Stimulated activated CD4-positive, alpha-beta T cell treated with anti-CD3 and anti-CD28 coated beads, Interleukin-1b, Interleukin-23, amount 100 ng/mL, for 4 hours (primary cell): Measurements from ENCODE around the gene DHX34.
"Not testable (repeated sequence)": the region's sequence is repeated elsewhere in the genome, so short reads cannot be mapped to it uniquely, and the experiment has no call there.

ENCODE experiments used
- DNase-seq, 2 donors: peaks; one replicate each; pipeline ENCODE4 v3.0.0-alpha.2; 2020; ENCODE audit warnings: low read depth in 2 of 2

DHX34 gene, protein sequence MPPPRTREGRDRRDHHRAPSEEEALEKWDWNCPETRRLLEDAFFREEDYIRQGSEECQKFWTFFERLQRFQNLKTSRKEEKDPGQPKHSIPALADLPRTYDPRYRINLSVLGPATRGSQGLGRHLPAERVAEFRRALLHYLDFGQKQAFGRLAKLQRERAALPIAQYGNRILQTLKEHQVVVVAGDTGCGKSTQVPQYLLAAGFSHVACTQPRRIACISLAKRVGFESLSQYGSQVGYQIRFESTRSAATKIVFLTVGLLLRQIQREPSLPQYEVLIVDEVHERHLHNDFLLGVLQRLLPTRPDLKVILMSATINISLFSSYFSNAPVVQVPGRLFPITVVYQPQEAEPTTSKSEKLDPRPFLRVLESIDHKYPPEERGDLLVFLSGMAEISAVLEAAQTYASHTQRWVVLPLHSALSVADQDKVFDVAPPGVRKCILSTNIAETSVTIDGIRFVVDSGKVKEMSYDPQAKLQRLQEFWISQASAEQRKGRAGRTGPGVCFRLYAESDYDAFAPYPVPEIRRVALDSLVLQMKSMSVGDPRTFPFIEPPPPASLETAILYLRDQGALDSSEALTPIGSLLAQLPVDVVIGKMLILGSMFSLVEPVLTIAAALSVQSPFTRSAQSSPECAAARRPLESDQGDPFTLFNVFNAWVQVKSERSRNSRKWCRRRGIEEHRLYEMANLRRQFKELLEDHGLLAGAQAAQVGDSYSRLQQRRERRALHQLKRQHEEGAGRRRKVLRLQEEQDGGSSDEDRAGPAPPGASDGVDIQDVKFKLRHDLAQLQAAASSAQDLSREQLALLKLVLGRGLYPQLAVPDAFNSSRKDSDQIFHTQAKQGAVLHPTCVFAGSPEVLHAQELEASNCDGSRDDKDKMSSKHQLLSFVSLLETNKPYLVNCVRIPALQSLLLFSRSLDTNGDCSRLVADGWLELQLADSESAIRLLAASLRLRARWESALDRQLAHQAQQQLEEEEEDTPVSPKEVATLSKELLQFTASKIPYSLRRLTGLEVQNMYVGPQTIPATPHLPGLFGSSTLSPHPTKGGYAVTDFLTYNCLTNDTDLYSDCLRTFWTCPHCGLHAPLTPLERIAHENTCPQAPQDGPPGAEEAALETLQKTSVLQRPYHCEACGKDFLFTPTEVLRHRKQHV

DNA sequence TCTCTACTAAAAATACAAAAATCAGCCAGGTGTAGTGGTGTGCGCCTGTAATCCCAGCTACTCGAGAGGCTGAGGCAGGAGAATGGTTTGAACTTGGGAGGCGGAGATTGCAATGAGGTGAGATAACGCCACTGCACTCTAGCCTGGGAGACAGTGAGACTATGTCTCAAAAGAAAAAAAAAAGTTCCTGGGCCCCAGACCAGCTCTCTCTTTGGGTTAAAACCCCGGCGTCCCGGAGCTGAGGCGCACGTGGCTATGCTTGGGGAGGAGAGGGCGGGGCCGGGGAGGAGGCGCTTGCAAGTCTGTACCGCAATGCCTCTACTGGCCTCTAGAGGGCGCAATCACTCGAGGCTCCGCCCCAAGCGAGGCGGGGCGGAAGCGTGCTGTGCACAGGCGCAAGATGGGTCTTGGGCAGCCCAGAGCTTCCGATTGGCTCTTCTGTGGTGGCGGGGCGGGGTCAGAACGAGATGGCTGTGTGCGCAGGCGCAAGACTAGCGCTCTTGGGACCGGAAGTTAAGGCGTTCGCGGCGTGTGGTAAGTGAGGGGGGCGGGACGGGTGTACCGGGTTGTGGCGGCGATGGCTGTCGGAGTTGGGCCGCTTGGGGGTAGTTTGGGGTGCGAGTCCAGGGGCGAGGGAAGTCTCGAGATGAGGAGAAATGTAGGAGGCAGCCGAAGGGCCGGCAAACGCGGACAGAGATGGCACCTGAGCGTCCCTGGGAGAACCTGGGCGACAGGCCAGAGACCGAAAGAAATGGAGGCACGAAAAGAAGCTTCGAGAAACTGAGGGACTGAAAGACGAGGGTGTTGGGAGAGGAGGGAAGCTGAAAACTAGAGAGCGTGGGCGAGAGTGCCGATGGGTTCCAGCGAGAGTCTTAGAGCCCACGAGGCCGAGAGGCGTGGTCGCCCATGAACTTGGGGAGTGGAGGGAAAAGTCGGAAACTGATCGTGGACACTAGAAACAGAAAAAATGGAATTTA lies at the start of gene DHX34:
TSS of gene DHX34 (plus strand) at position 497 of the 977 bp plus-strand sequence. CDS start 3,716 bp downstream, outside the sequence.
- peak; percentile 97 to 99 for DNase-seq

DNA sequence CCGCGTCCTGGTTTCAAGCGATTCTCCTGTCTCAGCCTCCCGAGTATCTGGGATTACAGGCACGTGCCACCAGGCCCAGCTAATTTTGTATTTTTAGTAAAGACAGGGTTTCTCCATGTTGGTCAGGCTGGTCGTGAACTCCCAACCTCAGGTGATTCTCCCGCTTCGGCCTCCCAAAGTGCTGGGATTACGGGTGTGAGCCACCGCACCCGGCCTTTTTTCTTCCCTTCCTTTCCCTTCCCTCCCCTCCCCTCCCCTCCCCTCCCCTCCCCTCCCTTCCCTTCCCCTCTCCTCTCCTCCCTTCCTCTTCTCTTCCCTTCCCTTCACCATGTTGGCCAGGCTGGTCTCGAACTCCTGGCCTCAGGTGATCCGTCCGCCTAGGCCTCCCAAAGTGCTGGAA lies 48.2 kb upstream of the DHX34 start:
- DNase-seq, result not testable (repeated sequence)

GRCh38 chr19:47302249-47302648 lies 46.9 kb upstream of the DHX34 start:
- DNase-seq, result no peak

GRCh38 chr19:47303966-47304365 lies 45.1 kb upstream of the DHX34 start:
- no peak for DNase-seq

DNA sequence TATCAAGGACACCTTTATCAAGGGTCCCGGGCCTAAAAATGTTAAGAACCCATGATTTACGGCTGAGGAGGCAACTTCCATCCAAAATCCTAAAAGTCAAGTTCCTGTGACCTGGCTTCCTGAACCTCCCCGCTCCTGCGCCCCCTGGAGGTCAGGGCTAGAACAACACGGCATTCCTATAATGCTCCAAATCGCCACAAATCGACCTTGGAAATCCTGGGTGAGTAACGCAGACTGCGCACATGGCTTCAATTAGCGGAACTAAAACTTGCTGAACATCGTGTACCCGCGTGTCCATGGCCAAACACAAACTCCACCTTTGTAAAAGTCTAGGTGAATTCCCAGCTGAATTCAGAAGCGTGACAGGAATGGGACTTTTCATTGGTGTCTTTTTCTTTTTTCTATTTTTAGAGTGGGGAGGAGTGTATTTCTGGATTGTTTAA lies 43.8 kb upstream of the DHX34 start:
- DNase-seq, result peak; percentile 43 to 50

GRCh38 chr19:47306303-47306702 lies 42.8 kb upstream of the DHX34 start:
- no peak for DNase-seq

DNA sequence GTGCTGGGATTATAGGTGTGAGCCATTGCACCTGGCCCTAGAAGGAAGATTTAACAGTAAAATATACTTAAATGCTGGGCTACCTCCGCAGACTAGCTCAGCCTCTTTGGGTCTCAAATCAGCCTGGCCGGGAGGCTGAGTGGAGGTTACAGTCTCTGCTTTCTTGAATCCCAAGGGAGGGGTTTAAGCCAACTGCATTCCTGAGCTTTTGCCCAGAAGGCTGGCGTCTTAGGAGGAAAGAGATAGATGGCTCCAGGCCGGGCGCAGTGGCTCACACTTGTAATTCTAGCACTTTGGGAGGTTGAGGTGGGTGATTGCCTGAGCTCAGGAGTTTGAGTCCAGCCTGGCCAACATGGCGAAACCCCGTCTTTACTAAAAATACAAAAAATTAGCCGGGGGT lies 40.1 kb upstream of the DHX34 start:
- DNase-seq, result no peak

DNA sequence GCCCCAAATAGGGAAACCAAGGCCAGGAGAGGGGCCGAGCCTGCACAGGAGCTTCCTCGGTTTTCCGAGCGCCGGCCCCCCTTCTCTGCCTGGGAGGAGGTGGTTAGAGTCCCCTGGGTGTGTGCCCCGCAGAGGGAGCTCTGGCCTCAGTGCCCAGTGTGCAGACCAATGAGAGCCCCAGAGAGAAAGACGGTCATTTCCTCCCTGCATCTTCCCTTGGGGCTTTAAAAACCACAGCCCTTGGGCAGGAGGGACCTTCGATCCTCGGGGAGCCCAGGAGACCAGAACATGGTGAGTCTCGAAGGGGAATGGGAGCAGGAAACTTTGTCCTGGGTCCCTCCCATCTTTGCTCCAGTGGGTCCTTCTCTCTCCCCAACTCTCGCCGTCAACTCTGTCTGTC lies 39.5 kb upstream of the DHX34 start, which contains the start of gene C5AR1:
TSS of gene C5AR1 (plus strand) at position 254 of the 400 bp plus-strand sequence. CDS start at position 289, 35 bp downstream.
- DNase-seq, result no peak

- no peak for DNase-seq
These were observed 38.8 kb upstream of the DHX34 start for GRCh38 chr19:47310323-47310722.

GRCh38 chr19:47310819-47311218 lies 38.3 kb upstream of the DHX34 start:
- DNase-seq, result no peak

- no peak for DNase-seq
These were observed 36.6 kb upstream of the DHX34 start for GRCh38 chr19:47312366-47313006.

DNA sequence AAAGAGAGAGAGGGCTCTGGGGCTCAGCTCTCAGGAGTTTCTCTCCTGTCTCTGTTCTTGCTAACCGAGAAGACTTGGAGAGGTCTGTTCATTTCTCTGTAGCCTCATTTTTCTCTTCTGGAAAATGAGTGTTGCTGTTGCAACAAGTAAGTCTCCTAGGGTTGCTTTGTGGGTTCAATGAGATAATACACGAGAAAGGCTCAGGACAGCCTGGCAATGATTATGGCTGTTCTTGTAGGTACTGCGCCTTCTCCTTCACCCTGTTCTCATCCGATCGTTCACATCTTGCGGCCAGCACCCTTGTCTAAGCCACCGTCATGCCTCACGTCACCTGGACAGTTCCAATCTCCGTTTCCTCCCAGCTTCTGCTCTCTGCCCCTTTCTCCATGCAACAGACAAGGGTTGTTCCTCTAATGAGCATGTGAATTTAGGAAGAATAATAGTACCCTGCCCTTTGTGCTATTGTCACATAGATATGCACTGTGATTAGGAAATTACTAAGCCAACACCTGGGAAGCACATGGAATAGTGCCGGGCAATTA lies 35.3 kb upstream of the DHX34 start:
- no peak for DNase-seq

DNA sequence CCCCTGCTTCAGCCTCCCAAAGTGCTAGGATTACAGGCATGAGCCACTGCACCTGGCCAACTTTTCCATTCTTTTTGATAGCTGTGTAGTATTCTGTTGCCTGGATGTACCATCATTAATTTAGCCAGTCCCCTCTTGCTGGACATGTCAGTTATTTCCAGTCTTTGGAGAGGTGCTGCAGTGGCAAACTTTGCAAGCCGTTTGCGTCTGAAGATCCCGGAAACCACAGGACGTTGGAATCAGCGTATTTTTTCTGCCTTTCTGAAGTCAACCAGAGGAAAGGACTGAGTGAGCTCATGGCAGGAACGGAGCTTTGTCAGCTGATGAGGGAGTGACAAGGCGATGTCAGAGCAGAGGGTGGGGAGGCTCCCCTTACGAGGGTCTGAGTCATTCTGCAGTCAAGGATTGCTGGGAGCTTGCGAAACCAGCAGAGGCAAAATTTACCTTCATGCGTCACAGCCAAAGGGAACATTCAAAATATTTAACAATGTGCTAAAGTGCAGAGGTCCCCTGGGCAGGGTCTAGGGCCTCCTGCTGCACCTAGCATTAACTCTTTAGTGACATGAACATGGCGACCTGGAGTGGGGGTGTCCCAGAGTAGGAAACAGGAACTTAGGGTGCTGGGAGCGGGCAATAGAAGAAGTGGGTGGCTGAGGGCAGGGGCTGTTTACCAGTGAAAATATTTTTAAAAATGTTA lies 33.8 kb upstream of the DHX34 start:
- DNase-seq, result peak in 1 of 2 donors; percentile 9

DNA sequence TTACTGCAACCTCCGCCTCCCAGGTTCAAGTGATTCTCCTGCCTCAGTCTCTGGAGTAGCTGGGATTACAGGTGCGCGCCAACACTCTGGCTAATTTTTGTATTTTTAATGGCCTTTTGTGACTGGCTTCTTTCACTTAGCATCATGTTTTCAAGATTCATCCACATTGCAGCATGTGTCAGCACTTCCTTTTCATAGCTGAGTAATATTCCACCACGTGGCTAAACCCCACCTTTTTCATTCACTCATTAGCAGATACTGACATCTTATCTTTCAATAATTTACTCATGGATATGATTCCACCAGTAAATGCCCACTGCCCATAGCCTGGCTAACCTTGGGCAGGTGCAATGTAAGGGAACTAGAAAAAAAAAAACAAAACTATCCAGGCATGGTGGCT lies 32.6 kb upstream of the DHX34 start:
- no peak for DNase-seq

GRCh38 chr19:47319923-47320871 lies 28.9 kb upstream of the DHX34 start:
- no peak for DNase-seq

DNA sequence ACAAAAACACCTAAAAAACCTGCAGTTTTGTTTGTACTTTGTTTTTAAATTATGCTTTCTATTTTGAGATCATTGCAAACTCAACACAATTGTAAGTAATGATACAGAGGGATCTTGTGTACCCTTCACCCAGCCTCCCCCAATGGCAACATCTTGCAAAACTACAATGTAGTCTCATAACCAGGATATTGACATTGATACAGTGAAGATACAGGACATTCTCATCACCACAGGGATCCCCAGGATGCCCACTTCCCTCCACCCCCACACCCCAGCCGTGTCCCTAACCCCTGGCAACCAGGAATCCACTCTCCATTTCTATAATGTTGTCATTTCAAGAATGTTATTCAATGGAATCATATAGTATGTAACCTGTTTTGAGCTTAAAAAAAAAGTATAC lies 27.5 kb upstream of the DHX34 start:
- no peak for DNase-seq

- DNase-seq, result no peak
These were observed 27.1 kb upstream of the DHX34 start for GRCh38 chr19:47322058-47322457.

GRCh38 chr19:47323409-47323808 lies 25.7 kb upstream of the DHX34 start:
- no peak for DNase-seq
